D721Med (cell line): Measurements from ENCODE around the gene TMEM108.

Source experiments
- DNase-seq: peaks from one replicate; pipeline ENCODE4 v3.0.0; 2011; ENCODE audit warnings: low spot score; ENCODE audit not compliant: insufficient read length
- FAIRE-seq: peaks from 2 replicates; lab custom pipeline; 2011; peaks lifted over from hg19 to GRCh38; lab: Jason Lieb, UNC
- CTCF ChIP-seq: IDR thresholded peaks from 2 replicates; pipeline ENCODE4 v1.5.1; 2012; ENCODE audit warnings: mild to moderate bottlenecking, control low read depth; ENCODE audit not compliant: insufficient read depth; ENCODE audit errors: missing control alignments

The TMEM108 gene

GRCh38 chr3:133137042-133137996 is 99.1 kb downstream of the TMEM108 start:
- FAIRE-seq = no peak
- DNase-seq = no peak
- TF ChIP-seq CTCF = no peak

- FAIRE-seq (no peak), DNase-seq (no peak)
- TF ChIP-seq CTCF = no peak
Measured at GRCh38 chr3:133138017-133138416, 99.8 kb downstream of the TMEM108 start.

DNA sequence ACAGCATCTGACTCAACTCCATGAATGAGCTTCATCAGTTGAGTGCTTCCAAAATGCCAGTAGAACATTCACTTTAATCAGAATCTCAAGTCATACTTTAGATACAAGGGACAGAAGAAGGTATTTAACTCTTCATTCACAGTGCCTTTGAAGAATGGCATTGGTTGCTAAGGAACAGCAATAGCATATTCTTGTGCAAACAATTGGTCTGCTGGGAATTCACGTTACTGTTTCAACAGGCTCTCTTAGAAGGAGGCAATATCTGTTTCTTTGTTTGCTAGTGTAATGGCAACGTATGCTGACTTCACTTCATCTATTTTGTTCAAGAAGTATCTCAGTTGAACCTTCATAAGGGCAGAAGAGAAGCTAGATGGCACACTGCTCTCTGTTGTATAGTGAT is 113.9 kb downstream of the TMEM108 start:
- TF ChIP-seq CTCF = no peak
- FAIRE-seq (peak; percentile 11), DNase-seq (no peak)

- no peak for TF ChIP-seq CTCF
- FAIRE-seq (no peak), DNase-seq (no peak)
Measured at GRCh38 chr3:133152681-133153220, 114.6 kb downstream of the TMEM108 start.

- no peak for DNase-seq
- no peak for TF ChIP-seq CTCF
- FAIRE-seq = no peak
Measured at GRCh38 chr3:133153382-133153781, 115.2 kb downstream of the TMEM108 start.

DNA sequence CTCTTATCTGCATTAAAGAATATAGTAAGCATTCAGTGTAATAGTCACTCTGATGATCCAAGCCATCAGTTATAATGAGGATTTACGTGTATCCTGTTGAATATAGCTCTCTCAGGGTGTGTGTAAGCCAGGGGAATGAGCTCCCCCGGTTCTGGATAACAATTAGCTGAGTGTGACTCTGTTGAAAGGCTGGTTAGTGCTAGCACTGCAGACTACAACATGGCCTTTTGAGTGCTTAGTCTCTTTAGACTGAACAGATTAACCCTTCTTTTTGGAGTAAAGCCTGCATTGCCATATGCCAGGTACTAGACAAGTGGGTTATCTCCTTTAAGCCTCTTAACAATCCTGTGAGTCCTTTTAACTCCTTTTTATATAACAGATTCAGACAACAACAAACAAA is 119.5 kb downstream of the TMEM108 start:
- FAIRE-seq (peak; percentile 97), DNase-seq (peak; percentile 18)
- no peak for TF ChIP-seq CTCF

- DNase-seq (no peak), FAIRE-seq (no peak)
- no peak for TF ChIP-seq CTCF
Measured at GRCh38 chr3:133158686-133159085, 120.5 kb downstream of the TMEM108 start.
